Naive thymus-derived CD4-positive, alpha-beta T cell (primary cell): ENCODE data around the gene PPP1R36. TPM values are rescaled to one million over a fixed set of nuclear protein-coding genes. Genes with fewer than 3 reads are reported as not detected.
A peak's percentile ranks its signal among the peaks of the same experiment; 100 is the strongest.

Experiments used
- ATAC-seq: fragments of 150-1000 bp; cut with Tn5 transposase; 2 replicates; pipeline ENCODE4 v1.10.0; 2021; ENCODE audit warnings: mild to moderate bottlenecking, moderate library complexity
- CTCF ChIA-PET: fragments of 350-600 bp; sonication (Branson Sonifier 250); formaldehyde crosslinking; loops from one replicate; lab custom pipeline; 2021; ENCODE audit warnings: antibody characterized with exemption; lab: Charles Lee
- POLR2A ChIA-PET: fragments of 350-600 bp; sonication (Branson Sonifier 250); formaldehyde crosslinking; loops from one replicate; lab custom pipeline; 2021; ENCODE audit warnings: antibody characterized with exemption, inconsistent platforms; lab: Charles Lee
- DNase-seq, 9 donors: peaks; one replicate each; pipeline versions ENCODE4 v3.0.0 to v3.0.0-alpha.2; 2020 to 2022; ENCODE audit warnings: mixed read lengths in 1 of 9
- H3K27ac ChIP-seq: one replicate; pipeline ENCODE4 v1.7.0; 2013; ENCODE audit warnings: mild to moderate bottlenecking, low read depth, low read length, moderate library complexity
- H3K27me3 ChIP-seq, 2 donors: one replicate each; pipeline ENCODE4 v1.7.0; 2013; ENCODE audit warnings: low read length in 2 of 2, mild to moderate bottlenecking in 2 of 2, moderate library complexity in 2 of 2; ENCODE audit not compliant: control insufficient read depth in 2 of 2, insufficient read depth in 2 of 2
- H3K36me3 ChIP-seq, 3 experiments: 1 replicate in 2 of 3; 2 replicates in 1 of 3; pipeline ENCODE4 v1.7.0; 2013; ENCODE audit warnings: low read length in 3 of 3, mild to moderate bottlenecking in 3 of 3, moderate library complexity in 1 of 3; ENCODE audit not compliant: insufficient read depth in 3 of 3, control insufficient read depth in 2 of 3
- H3K4me1 ChIP-seq, 2 donors: one replicate each; pipeline ENCODE4 v1.7.0; 2013; ENCODE audit warnings: low read length in 2 of 2, mild to moderate bottlenecking in 2 of 2, moderate library complexity in 1 of 2; ENCODE audit not compliant: control insufficient read depth in 2 of 2, insufficient read depth in 2 of 2
- H3K4me3 ChIP-seq: 2 replicates; pipeline ENCODE4 v1.7.0; 2013; ENCODE audit warnings: mild to moderate bottlenecking, low read length
- H3K9me3 ChIP-seq, 3 experiments: 1 replicate in 2 of 3; 2 replicates in 1 of 3; pipeline ENCODE4 v1.7.0; 2013; ENCODE audit warnings: low read length in 3 of 3; ENCODE audit not compliant: control insufficient read depth in 2 of 3
- H3K27ac Mint-ChIP-seq, 9 donors: one replicate each; pipeline ENCODE4 v1.8.0; 2020 to 2022; ENCODE audit warnings: mixed read lengths in 9 of 9, mild to moderate bottlenecking in 8 of 9, moderate library complexity in 5 of 9, inconsistent platforms in 2 of 9
- H3K27me3 Mint-ChIP-seq, 5 donors: one replicate each; pipeline ENCODE4 v1.8.0; 2021 to 2022; ENCODE audit warnings: mixed read lengths in 5 of 5, mild to moderate bottlenecking in 1 of 5
- H3K36me3 Mint-ChIP-seq, 5 donors: one replicate each; pipeline ENCODE4 v1.8.0; 2020 to 2022; ENCODE audit warnings: mixed read lengths in 5 of 5, mild to moderate bottlenecking in 3 of 5, inconsistent platforms in 1 of 5
- H3K4me1 Mint-ChIP-seq, 7 donors: one replicate each; pipeline ENCODE4 v1.8.0; 2020 to 2022; ENCODE audit warnings: mixed read lengths in 7 of 7, mild to moderate bottlenecking in 3 of 7, inconsistent platforms in 1 of 7
- H3K4me3 Mint-ChIP-seq, 10 donors: one replicate each; pipeline ENCODE4 v1.8.0; 2020 to 2022; ENCODE audit warnings: mild to moderate bottlenecking in 10 of 10, mixed read lengths in 10 of 10, moderate library complexity in 6 of 10, inconsistent platforms in 2 of 10
- H3K9me3 Mint-ChIP-seq, 11 donors: one replicate each; pipeline ENCODE4 v1.8.0; 2020 to 2022; ENCODE audit warnings: mixed read lengths in 11 of 11, mild to moderate bottlenecking in 4 of 11, inconsistent platforms in 1 of 11, moderate library complexity in 1 of 11
- intact Hi-C, 2 donors: fragments of 100-400 bp; cut with micrococcal nuclease; formaldehyde crosslinking; loops; one replicate each; pipeline ENCODE4 v1.15.1; 2023
- polyA plus RNA-seq, 2 donors: library from polyadenylated mRNA; unstranded; fragments of 300-500 nt; fragmentation: Illumina TruSeq; gene quantifications; one replicate each; pipeline ENCODE4 v1.2.3, GENCODE V29; 2021
- total RNA-seq, 6 experiments: library from RNA in 5 of 6; stranded (reverse) in 5 of 6; gene quantifications; 1 replicate in 5 of 6; 2 replicates in 1 of 6; pipeline ENCODE4 v1.2.3 and lab custom pipeline; 2021 to 2026

Gene PPP1R36
- total and polyA plus RNA-seq, 7 experiments from 2014 or later, result 0.30 to 0.31 TPM; not detected in 5

- Mint-ChIP-seq H3K9me3 (no peaks in the 10 kb centered on the region), H3K36me3 (peaks cover 0 to 15% (median 10%) of the 10 kb centered on the region in 5 donors), H3K4me3 (no peak overlapping the region), H3K4me1 (peaks cover 2 to 24% (median 13%) of the 10 kb centered on the region in 7 donors), H3K27me3 (no peaks in the 10 kb centered on the region), H3K27ac (peak overlapping the region in 2 of 9 donors; percentile 16 to 29)
- Histone ChIP-seq H3K4me1 (no peaks in the 10 kb centered on the region), H3K36me3 (peaks cover 0 to 18% (median 17%) of the 10 kb centered on the region in 3 experiments), H3K27me3 (no peaks in the 10 kb centered on the region), H3K27ac (no peak overlapping the region), H3K9me3 (no peaks in the 10 kb centered on the region), H3K4me3 (no peak overlapping the region)
- ChIA-PET CTCF (interaction anchor here (1.9 kb wide), 1 partner anchor 14 kb away, joined by 3 read pairs; no protein-coding TSS in a partner anchor), POLR2A (interaction anchor here (0.9 kb wide), 1 partner anchor 16 kb away, joined by 3 read pairs; no protein-coding TSS in a partner anchor)
- intact Hi-C loops, result no loop called here
- DNase-seq (no peak), ATAC-seq (no peak)
Observed at GRCh38 chr14:64525354-64525753, 24.4 kb upstream of the PPP1R36 start.

GRCh38 chr14:64531567-64531966 is 18.2 kb upstream of the PPP1R36 start:
- Histone ChIP-seq H3K27me3 (no peaks in the 10 kb centered on the region), H3K9me3 (no peaks in the 10 kb centered on the region), H3K4me3 (no peak overlapping the region), H3K36me3 (no peaks in the 10 kb centered on the region), H3K4me1 (no peaks in the 10 kb centered on the region), H3K27ac (no peak overlapping the region)
- no peaks in the 10 kb centered on the region for H3K9me3 Mint-ChIP-seq
- ATAC-seq (no peak), DNase-seq (no peak)
- POLR2A ChIA-PET, result no interaction called here
- H3K27ac Mint-ChIP-seq, result no peak overlapping the region
- H3K36me3 Mint-ChIP-seq, result peaks cover 0 to 8% (median 2%) of the 10 kb centered on the region in 5 donors
- CTCF ChIA-PET, result no interaction called here
- peaks cover 0 to 10% (median 4%) of the 10 kb centered on the region in 7 donors for H3K4me1 Mint-ChIP-seq
- H3K4me3 Mint-ChIP-seq, result no peak overlapping the region
- intact Hi-C loops, result no loop called here
- peaks cover 0 to 2% (median 0%) of the 10 kb centered on the region in 5 donors for H3K27me3 Mint-ChIP-seq

GRCh38 chr14:64536488-64537245 is 13.1 kb upstream of the PPP1R36 start:
- Histone ChIP-seq H3K9me3 (peaks cover 0 to 9% (median 0%) of the 10 kb centered on the region in 3 experiments), H3K27me3 (no peaks in the 10 kb centered on the region), H3K27ac (no peak overlapping the region), H3K36me3 (peaks cover 0 to 4% (median 0%) of the 10 kb centered on the region in 3 experiments), H3K4me1 (peaks cover 4 to 6% of the 10 kb centered on the region in 2 donors), H3K4me3 (no peak overlapping the region)
- H3K4me3 Mint-ChIP-seq, result peak overlapping the region in 4 of 10 donors; percentile 4 to 69 (median 44)
- intact Hi-C loops, result no loop called here
- no peak for DNase-seq
- CTCF ChIA-PET, result no interaction called here
- no peak for ATAC-seq
- peaks cover 13 to 27% (median 22%) of the 10 kb centered on the region in 7 donors for H3K4me1 Mint-ChIP-seq
- POLR2A ChIA-PET, result interaction anchor here (0.7 to 1.1 kb wide), 2 partner anchors 27 to 40 kb away, joined by 4 to 6 read pairs; no protein-coding TSS in a partner anchor
- H3K27me3 Mint-ChIP-seq, result peaks cover 0 to 21% (median 0%) of the 10 kb centered on the region in 5 donors
- H3K36me3 Mint-ChIP-seq, result peaks cover 0 to 10% (median 0%) of the 10 kb centered on the region in 5 donors
- peaks cover 0 to 17% (median 2%) of the 10 kb centered on the region in 11 donors for H3K9me3 Mint-ChIP-seq
- H3K27ac Mint-ChIP-seq, result peak overlapping the region in 2 of 9 donors; percentile 32 to 44

- H3K4me1 ChIP-seq, result peaks cover 4 to 9% of the 10 kb centered on the region in 2 donors
- Mint-ChIP-seq H3K4me3 (peak within 1 kb of the TSS; percentile 87 to 98 (median 94)), H3K36me3 (peaks cover 0 to 11% (median 0%) of the 10 kb centered on the region in 5 donors), H3K27me3 (peaks cover 0 to 54% (median 3%) of the 10 kb centered on the region in 5 donors), H3K9me3 (peaks cover 0 to 17% (median 2%) of the 10 kb centered on the region in 11 donors), H3K27ac (peak within 1 kb of the TSS; percentile 61 to 95 (median 81)), H3K4me1 (peaks cover 21 to 44% (median 34%) of the 10 kb centered on the region in 7 donors)
- H3K9me3 ChIP-seq, result peaks cover 0 to 11% (median 0%) of the 10 kb centered on the region in 3 experiments
- ATAC-seq (peak; percentile 94), DNase-seq (peak; percentile 87 to 94 (median 91))
- H3K4me3 ChIP-seq, result peak within 1 kb of the TSS; percentile 90
- intact Hi-C loops, result loop anchor here (1.0 to 10.0 kb wide), 17 partner anchors 8 to 1967 kb away; partner anchors contain the start of genes CHURC1 (in 2 of the 2), ZBTB25 (in 2 of the 2), FNTB (in 1 of the 2) and GPHN (in 1 of the 2)
- no peaks in the 10 kb centered on the region for H3K27me3 ChIP-seq
- H3K36me3 ChIP-seq, result peaks cover 0 to 4% (median 0%) of the 10 kb centered on the region in 3 experiments
- peak within 1 kb of the TSS; percentile 53 for H3K27ac ChIP-seq
- CTCF ChIA-PET, result interaction anchor here (0.7 to 1.7 kb wide), 3 partner anchors 13 to 137 kb away, joined by 3 to 6 read pairs (median 3); no protein-coding TSS in a partner anchor
- POLR2A ChIA-PET, result interaction anchor here (0.6 to 2.0 kb wide), 7 partner anchors 10 to 96 kb away, joined by 3 to 18 read pairs (median 3); partner anchors contain the start of genes PPP1R36, ZBTB1 and ZBTB25
Observed at GRCh38 chr14:64540208-64541202, 9.3 kb upstream of the PPP1R36 start, which contains the start of gene HSPA2. Gene HSPA2, plus strand, starts transcription at chr14:64540741. Its CDS starts 109 bp downstream, at chr14:64540850.

- Mint-ChIP-seq H3K36me3 (peaks cover 0 to 11% (median 0%) of the 10 kb centered on the region in 5 donors), H3K4me3 (peak overlapping the region; percentile 54 to 96 (median 92)), H3K27ac (peak overlapping the region in 8 of 9 donors; percentile 4 to 95 (median 74)), H3K4me1 (peaks cover 21 to 44% (median 34%) of the 10 kb centered on the region in 7 donors), H3K27me3 (peaks cover 0 to 56% (median 3%) of the 10 kb centered on the region in 5 donors), H3K9me3 (peaks cover 0 to 17% (median 2%) of the 10 kb centered on the region in 11 donors)
- H3K4me3 ChIP-seq, result peak overlapping the region; percentile 90
- ChIA-PET POLR2A (interaction anchor here (0.6 to 2.0 kb wide), 5 partner anchors 9 to 232 kb away, joined by 3 to 10 read pairs (median 3); partner anchors contain the start of gene PPP1R36), CTCF (interaction anchor here (1.7 kb wide), 1 partner anchor 12 kb away, joined by 6 read pairs; no protein-coding TSS in a partner anchor)
- peaks cover 0 to 11% (median 0%) of the 10 kb centered on the region in 3 experiments for H3K9me3 ChIP-seq
- intact Hi-C loops, result loop anchor here (2.0 to 10.0 kb wide), 7 partner anchors 95 to 1966 kb away; partner anchors contain the start of genes CHURC1 (in 1 of the 2), FNTB (in 1 of the 2), GPHN (in 1 of the 2) and SYNE2 (in 1 of the 2)
- H3K36me3 ChIP-seq, result peaks cover 0 to 4% (median 0%) of the 10 kb centered on the region in 3 experiments
- H3K4me1 ChIP-seq, result peaks cover 4 to 9% of the 10 kb centered on the region in 2 donors
- ATAC-seq, result no peak
- H3K27ac ChIP-seq, result no peak overlapping the region
- H3K27me3 ChIP-seq, result no peaks in the 10 kb centered on the region
- DNase-seq, result peak in 7 of 9 donors; percentile 8 to 38 (median 14)
Observed at GRCh38 chr14:64541261-64541971, 8.3 kb upstream of the PPP1R36 start.
